GM19240 (cell line): ENCODE data around the gene IFT122.

Experiments used
- DNase-seq: peaks from one replicate; pipeline ENCODE4 v3.0.0; 2011; ENCODE audit warnings: low spot score; ENCODE audit not compliant: insufficient read length

IFT122 gene

DNA sequence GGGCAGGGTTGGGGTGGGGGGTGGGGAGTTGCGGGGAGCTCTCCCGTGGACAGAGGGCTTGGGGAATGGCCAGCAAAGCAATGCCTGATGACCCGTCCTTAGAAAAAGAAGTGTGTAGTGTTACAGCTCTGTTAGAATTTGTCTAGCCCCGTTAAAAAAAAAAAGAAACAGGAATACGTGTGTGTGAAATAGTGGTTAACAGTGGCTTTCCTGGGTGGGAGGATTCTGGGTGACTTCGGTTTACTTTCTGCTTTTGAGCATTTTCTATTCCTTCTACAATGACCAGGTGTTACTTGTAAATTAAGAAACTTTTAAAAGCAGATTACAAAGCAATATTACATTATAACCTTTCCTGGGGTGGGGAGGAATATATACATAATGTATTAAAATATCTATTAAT lies 127.9 kb downstream of the IFT122 start:
- DNase-seq: no peak

- DNase-seq: no peak
Observed at GRCh38 chr3:129569856-129570255, 129.8 kb downstream of the IFT122 start.
